ENCODE measurements around the gene SCD5. TPM values are rescaled to one million over a fixed set of nuclear protein-coding genes. Genes with fewer than 3 reads are reported as not detected.

Gene SCD5
- total RNA-seq, 2 experiments from 2014 or later: 0.12 to 0.35 TPM

- H3K27ac Mint-ChIP-seq: no peak overlapping the region
- no peaks in the 10 kb centered on the region for H3K9me3 Mint-ChIP-seq
- intact Hi-C loops (cut with micrococcal nuclease): no loop called here
- no peaks in the 10 kb centered on the region for H3K36me3 Mint-ChIP-seq (ENCODE audit: low read depth)
- DNase-seq: no peak
- CTCF ChIA-PET: interaction anchor here (2.2 kb wide), 1 partner anchor 10 kb away, joined by 12 read pairs; no protein-coding TSS in a partner anchor
- H3K27me3 Mint-ChIP-seq (ENCODE audit: low read depth): no peaks in the 10 kb centered on the region
- H3K4me3 Mint-ChIP-seq: no peak overlapping the region
- H3K4me1 Mint-ChIP-seq (ENCODE audit: low read depth): no peaks in the 10 kb centered on the region
Observed at GRCh38 chr4:82728301-82728700, 70.3 kb downstream of the SCD5 start.

- Mint-ChIP-seq H3K9me3 (no peaks in the 10 kb centered on the region), H3K27me3 (ENCODE audit: low read depth) (no peaks in the 10 kb centered on the region), H3K4me1 (ENCODE audit: low read depth) (no peaks in the 10 kb centered on the region), H3K27ac (no peak overlapping the region), H3K4me3 (no peak overlapping the region), H3K36me3 (ENCODE audit: low read depth) (no peaks in the 10 kb centered on the region)
- CTCF ChIA-PET: interaction anchor here (2.2 kb wide), 1 partner anchor 12 kb away, joined by 12 read pairs; no protein-coding TSS in a partner anchor
- no peak for DNase-seq
- intact Hi-C loops (cut with micrococcal nuclease): no loop called here
Observed at GRCh38 chr4:82726596-82726995, 72.0 kb downstream of the SCD5 start.

GRCh38 chr4:82721819-82722423, 76.7 kb downstream of the SCD5 start:
- intact Hi-C loops (cut with micrococcal nuclease): loop anchor here (1.0 to 2.0 kb wide), 2 partner anchors 17 to 560 kb away; no protein-coding TSS in a partner anchor

GRCh38 chr4:82718162-82718940, 80.2 kb downstream of the SCD5 start:
- H3K27me3 Mint-ChIP-seq (ENCODE audit: low read depth): no peaks in the 10 kb centered on the region
- H3K9me3 Mint-ChIP-seq: no peaks in the 10 kb centered on the region
- no peak for DNase-seq
- CTCF ChIA-PET: interaction anchor here (0.7 kb wide), 1 partner anchor 15 kb away, joined by 3 read pairs; no protein-coding TSS in a partner anchor
- H3K4me3 Mint-ChIP-seq: no peak overlapping the region
- intact Hi-C loops (cut with micrococcal nuclease): no loop called here
- no peak overlapping the region for H3K27ac Mint-ChIP-seq
- no peaks in the 10 kb centered on the region for H3K4me1 Mint-ChIP-seq (ENCODE audit: low read depth)
- no peaks in the 10 kb centered on the region for H3K36me3 Mint-ChIP-seq (ENCODE audit: low read depth)

More at GRCh38 chr4:82721819-82722423, 76.7 kb downstream of the SCD5 start:
- Mint-ChIP-seq H3K4me1 (ENCODE audit: low read depth) (no peaks in the 10 kb centered on the region), H3K27me3 (ENCODE audit: low read depth) (no peaks in the 10 kb centered on the region), H3K36me3 (ENCODE audit: low read depth) (no peaks in the 10 kb centered on the region), H3K27ac (no peak overlapping the region), H3K9me3 (no peaks in the 10 kb centered on the region), H3K4me3 (no peak overlapping the region)
- DNase-seq: peak; percentile 33
- CTCF ChIA-PET: interaction anchor here (0.7 to 2.1 kb wide), 4 partner anchors 10 to 206 kb away, joined by 3 to 11 read pairs (median 3); no protein-coding TSS in a partner anchor

GRCh38 chr4:82715731-82716617, 82.6 kb downstream of the SCD5 start:
- Mint-ChIP-seq H3K4me1 (ENCODE audit: low read depth) (no peaks in the 10 kb centered on the region), H3K27me3 (ENCODE audit: low read depth) (no peaks in the 10 kb centered on the region), H3K36me3 (ENCODE audit: low read depth) (no peaks in the 10 kb centered on the region), H3K4me3 (no peak overlapping the region), H3K9me3 (no peaks in the 10 kb centered on the region), H3K27ac (no peak overlapping the region)
- intact Hi-C loops (cut with micrococcal nuclease): no loop called here
- CTCF ChIA-PET: interaction anchor here (1.6 kb wide), 1 partner anchor 23 kb away, joined by 6 read pairs; no protein-coding TSS in a partner anchor
- no peak for DNase-seq

GRCh38 chr4:82713856-82714255, 84.7 kb downstream of the SCD5 start:
- H3K9me3 Mint-ChIP-seq: no peaks in the 10 kb centered on the region
- intact Hi-C loops (cut with micrococcal nuclease): no loop called here
- H3K4me1 Mint-ChIP-seq (ENCODE audit: low read depth): no peaks in the 10 kb centered on the region
- no peak for DNase-seq
- CTCF ChIA-PET: no interaction called here
- H3K27ac Mint-ChIP-seq: no peak overlapping the region
- no peaks in the 10 kb centered on the region for H3K36me3 Mint-ChIP-seq (ENCODE audit: low read depth)
- H3K27me3 Mint-ChIP-seq (ENCODE audit: low read depth): no peaks in the 10 kb centered on the region
- H3K4me3 Mint-ChIP-seq: no peak overlapping the region

- Mint-ChIP-seq H3K9me3 (no peaks in the 10 kb centered on the region), H3K36me3 (ENCODE audit: low read depth) (no peaks in the 10 kb centered on the region), H3K27ac (no peak overlapping the region), H3K4me1 (ENCODE audit: low read depth) (no peaks in the 10 kb centered on the region), H3K4me3 (no peak overlapping the region), H3K27me3 (ENCODE audit: low read depth) (no peaks in the 10 kb centered on the region)
- intact Hi-C loops (cut with micrococcal nuclease): no loop called here
- no peak for DNase-seq
- CTCF ChIA-PET: no interaction called here
Observed at GRCh38 chr4:82712561-82712960, 86.0 kb downstream of the SCD5 start.

GRCh38 chr4:82711158-82711785, 87.3 kb downstream of the SCD5 start:
- CTCF ChIA-PET: interaction anchor here (0.9 kb wide), 1 partner anchor 10 kb away, joined by 3 read pairs; no protein-coding TSS in a partner anchor
- no peaks in the 10 kb centered on the region for H3K27me3 Mint-ChIP-seq (ENCODE audit: low read depth)
- H3K9me3 Mint-ChIP-seq: no peaks in the 10 kb centered on the region
- intact Hi-C loops (cut with micrococcal nuclease): no loop called here
- H3K4me3 Mint-ChIP-seq: no peak overlapping the region
- H3K36me3 Mint-ChIP-seq (ENCODE audit: low read depth): no peaks in the 10 kb centered on the region
- DNase-seq: no peak
- no peaks in the 10 kb centered on the region for H3K4me1 Mint-ChIP-seq (ENCODE audit: low read depth)
- no peak overlapping the region for H3K27ac Mint-ChIP-seq

- no peak overlapping the region for H3K27ac Mint-ChIP-seq
- CTCF ChIA-PET: no interaction called here
- no peaks in the 10 kb centered on the region for H3K27me3 Mint-ChIP-seq (ENCODE audit: low read depth)
- no peaks in the 10 kb centered on the region for H3K9me3 Mint-ChIP-seq
- intact Hi-C loops (cut with micrococcal nuclease): no loop called here
- no peak for DNase-seq
- no peaks in the 10 kb centered on the region for H3K36me3 Mint-ChIP-seq (ENCODE audit: low read depth)
- no peak overlapping the region for H3K4me3 Mint-ChIP-seq
- no peaks in the 10 kb centered on the region for H3K4me1 Mint-ChIP-seq (ENCODE audit: low read depth)
Observed at GRCh38 chr4:82710197-82710929, 88.2 kb downstream of the SCD5 start.

GRCh38 chr4:82708982-82709381, 89.6 kb downstream of the SCD5 start:
- CTCF ChIA-PET: no interaction called here
- H3K27ac Mint-ChIP-seq: no peak overlapping the region
- intact Hi-C loops (cut with micrococcal nuclease): no loop called here

GRCh38 chr4:82706349-82707000, 92.1 kb downstream of the SCD5 start:
- Mint-ChIP-seq H3K4me1 (ENCODE audit: low read depth) (no peaks in the 10 kb centered on the region), H3K9me3 (no peaks in the 10 kb centered on the region), H3K36me3 (ENCODE audit: low read depth) (no peaks in the 10 kb centered on the region), H3K27me3 (ENCODE audit: low read depth) (no peaks in the 10 kb centered on the region), H3K27ac (no peak overlapping the region), H3K4me3 (no peak overlapping the region)
- intact Hi-C loops (cut with micrococcal nuclease): no loop called here
- no peak for DNase-seq
- CTCF ChIA-PET: interaction anchor here (0.6 to 1.4 kb wide), 3 partner anchors 33 to 933 kb away, joined by 3 read pairs; no protein-coding TSS in a partner anchor

More at GRCh38 chr4:82708982-82709381, 89.6 kb downstream of the SCD5 start:
- DNase-seq: no peak
- Mint-ChIP-seq H3K36me3 (ENCODE audit: low read depth) (no peaks in the 10 kb centered on the region), H3K9me3 (no peaks in the 10 kb centered on the region), H3K27me3 (ENCODE audit: low read depth) (no peaks in the 10 kb centered on the region), H3K4me3 (no peak overlapping the region), H3K4me1 (ENCODE audit: low read depth) (no peaks in the 10 kb centered on the region)

All from activated naive CD4-positive, alpha-beta T cell treated with anti-CD3 and anti-CD28 coated beads for 36 hours (primary cell).